ENCODE results near the gene P2RY14. TPM values are rescaled to one million over a fixed set of nuclear protein-coding genes. Genes with fewer than 3 reads are reported as not detected.

Gene P2RY14
- total and polyA plus RNA-seq, 4 donors = 0.97 to 2.8 (median 1.4) TPM

GRCh38 chr3:151315846-151316245 lies 37.5 kb upstream of the P2RY14 start:
- no peak overlapping the region for H3K27ac ChIP-seq (ENCODE audit: low read depth in 1 of 2, low read length in 2 of 2)
- no peaks in the 10 kb centered on the region for H3K9me3 ChIP-seq (ENCODE audit: control insufficient read depth, low read length)
- no peaks in the 10 kb centered on the region for H3K27me3 ChIP-seq (ENCODE audit: control insufficient read depth in 1 of 2, insufficient read depth in 2 of 2, low read length in 1 of 2)
- DNase-seq (no peak), ATAC-seq (ENCODE audit: low FRiP score) (no peak)
- intact Hi-C loops (cut with DNase I) = no loop called here
- H3K4me3 ChIP-seq (ENCODE audit: low read length in 2 of 2) = no peak overlapping the region
- WGBS, 2 donors = 88 to 89% methylated on average over 2 of the region's 2 CpGs
- H3K36me3 ChIP-seq (ENCODE audit: control insufficient read depth in 1 of 2, insufficient read depth in 2 of 2, low read length in 1 of 2) = no peaks in the 10 kb centered on the region
- H3K4me1 ChIP-seq (ENCODE audit: control insufficient read depth in 1 of 2, insufficient read depth in 2 of 2, low read length in 2 of 2) = no peaks in the 10 kb centered on the region

- H3K36me3 ChIP-seq (ENCODE audit: control insufficient read depth in 1 of 2, insufficient read depth in 2 of 2, low read length in 1 of 2) = no peaks in the 10 kb centered on the region
- WGBS, 2 donors = 69 to 86% methylated on average over 2 of the region's 2 CpGs
- no peak overlapping the region for H3K4me3 ChIP-seq (ENCODE audit: low read length in 2 of 2)
- no peak overlapping the region for H3K27ac ChIP-seq (ENCODE audit: low read depth in 1 of 2, low read length in 2 of 2)
- H3K9me3 ChIP-seq (ENCODE audit: control insufficient read depth, low read length) = no peaks in the 10 kb centered on the region
- H3K27me3 ChIP-seq (ENCODE audit: control insufficient read depth in 1 of 2, insufficient read depth in 2 of 2, low read length in 1 of 2) = no peaks in the 10 kb centered on the region
- H3K4me1 ChIP-seq (ENCODE audit: control insufficient read depth in 1 of 2, insufficient read depth in 2 of 2, low read length in 2 of 2) = no peaks in the 10 kb centered on the region
- ATAC-seq (ENCODE audit: low FRiP score) = no peak
- DNase-seq = no peak
- intact Hi-C loops (cut with DNase I) = no loop called here
Observed at GRCh38 chr3:151315136-151315535, 36.8 kb upstream of the P2RY14 start.

- intact Hi-C loops (cut with DNase I) = no loop called here
- ATAC-seq (ENCODE audit: low FRiP score) = no peak
- DNase-seq = no peak
- WGBS, 2 donors = 96 to 97% methylated on average over 5 of the region's 5 CpGs
- Histone ChIP-seq H3K9me3 (ENCODE audit: control insufficient read depth, low read length) (no peaks in the 10 kb centered on the region), H3K4me1 (ENCODE audit: control insufficient read depth in 1 of 2, insufficient read depth in 2 of 2, low read length in 2 of 2) (no peaks in the 10 kb centered on the region), H3K36me3 (ENCODE audit: control insufficient read depth in 1 of 2, insufficient read depth in 2 of 2, low read length in 1 of 2) (no peaks in the 10 kb centered on the region), H3K27ac (ENCODE audit: low read depth in 1 of 2, low read length in 2 of 2) (no peak overlapping the region), H3K27me3 (ENCODE audit: control insufficient read depth in 1 of 2, insufficient read depth in 2 of 2, low read length in 1 of 2) (no peaks in the 10 kb centered on the region), H3K4me3 (ENCODE audit: low read length in 2 of 2) (no peak overlapping the region)
Observed at GRCh38 chr3:151314593-151314992, 36.3 kb upstream of the P2RY14 start.

- H3K4me3 ChIP-seq (ENCODE audit: low read length in 2 of 2) = no peak overlapping the region
- WGBS, 2 donors = 89 to 98% methylated on average over 2 of the region's 2 CpGs
- H3K4me1 ChIP-seq (ENCODE audit: control insufficient read depth in 1 of 2, insufficient read depth in 2 of 2, low read length in 2 of 2) = no peaks in the 10 kb centered on the region
- H3K36me3 ChIP-seq (ENCODE audit: control insufficient read depth in 1 of 2, insufficient read depth in 2 of 2, low read length in 1 of 2) = no peaks in the 10 kb centered on the region
- DNase-seq = no peak
- H3K27ac ChIP-seq (ENCODE audit: low read depth in 1 of 2, low read length in 2 of 2) = no peak overlapping the region
- intact Hi-C loops (cut with DNase I) = no loop called here
- no peaks in the 10 kb centered on the region for H3K9me3 ChIP-seq (ENCODE audit: control insufficient read depth, low read length)
- no peaks in the 10 kb centered on the region for H3K27me3 ChIP-seq (ENCODE audit: control insufficient read depth in 1 of 2, insufficient read depth in 2 of 2, low read length in 1 of 2)
- ATAC-seq (ENCODE audit: low FRiP score) = no peak
Observed at GRCh38 chr3:151314137-151314536, 35.8 kb upstream of the P2RY14 start.

GRCh38 chr3:151312972-151313371 lies 34.6 kb upstream of the P2RY14 start:
- Histone ChIP-seq H3K36me3 (ENCODE audit: control insufficient read depth in 1 of 2, insufficient read depth in 2 of 2, low read length in 1 of 2) (no peaks in the 10 kb centered on the region), H3K27ac (ENCODE audit: low read depth in 1 of 2, low read length in 2 of 2) (no peak overlapping the region), H3K4me3 (ENCODE audit: low read length in 2 of 2) (no peak overlapping the region), H3K9me3 (ENCODE audit: control insufficient read depth, low read length) (no peaks in the 10 kb centered on the region), H3K27me3 (ENCODE audit: control insufficient read depth in 1 of 2, insufficient read depth in 2 of 2, low read length in 1 of 2) (no peaks in the 10 kb centered on the region), H3K4me1 (ENCODE audit: control insufficient read depth in 1 of 2, insufficient read depth in 2 of 2, low read length in 2 of 2) (no peaks in the 10 kb centered on the region)
- no peak for ATAC-seq (ENCODE audit: low FRiP score)
- intact Hi-C loops (cut with DNase I) = no loop called here
- 92 to 93% methylated on average over 3 of the region's 3 CpGs for WGBS, 2 donors
- no peak for DNase-seq

GRCh38 chr3:151309566-151309965 lies 31.2 kb upstream of the P2RY14 start:
- peaks cover 0 to 4% of the 10 kb centered on the region in 2 donors for H3K4me1 ChIP-seq (ENCODE audit: control insufficient read depth in 1 of 2, insufficient read depth in 2 of 2, low read length in 2 of 2)
- 97 to 98% methylated on average over 2 of the region's 2 CpGs for WGBS, 2 donors
- intact Hi-C loops (cut with DNase I) = no loop called here
- H3K27me3 ChIP-seq (ENCODE audit: control insufficient read depth in 1 of 2, insufficient read depth in 2 of 2, low read length in 1 of 2) = no peaks in the 10 kb centered on the region
- H3K9me3 ChIP-seq (ENCODE audit: control insufficient read depth, low read length) = no peaks in the 10 kb centered on the region
- ATAC-seq (ENCODE audit: low FRiP score) (no peak), DNase-seq (no peak)
- no peak overlapping the region for H3K27ac ChIP-seq (ENCODE audit: low read depth in 1 of 2, low read length in 2 of 2)
- no peak overlapping the region for H3K4me3 ChIP-seq (ENCODE audit: low read length in 2 of 2)
- H3K36me3 ChIP-seq (ENCODE audit: control insufficient read depth in 1 of 2, insufficient read depth in 2 of 2, low read length in 1 of 2) = no peaks in the 10 kb centered on the region

GRCh38 chr3:151307583-151308488 lies 29.5 kb upstream of the P2RY14 start:
- Histone ChIP-seq H3K9me3 (ENCODE audit: control insufficient read depth, low read length) (no peaks in the 10 kb centered on the region), H3K4me1 (ENCODE audit: control insufficient read depth in 1 of 2, insufficient read depth in 2 of 2, low read length in 2 of 2) (peaks cover 0 to 4% of the 10 kb centered on the region in 2 donors), H3K27me3 (ENCODE audit: control insufficient read depth in 1 of 2, insufficient read depth in 2 of 2, low read length in 1 of 2) (no peaks in the 10 kb centered on the region), H3K4me3 (ENCODE audit: low read length in 2 of 2) (no peak overlapping the region), H3K27ac (ENCODE audit: low read depth in 1 of 2, low read length in 2 of 2) (no peak overlapping the region), H3K36me3 (ENCODE audit: control insufficient read depth in 1 of 2, insufficient read depth in 2 of 2, low read length in 1 of 2) (no peaks in the 10 kb centered on the region)
- intact Hi-C loops (cut with DNase I) = no loop called here
- ATAC-seq (ENCODE audit: low FRiP score) = no peak
- no peak for DNase-seq
- 97% methylated on average over 1 of the region's 1 CpG for WGBS, 2 donors

GRCh38 chr3:151307131-151307530 lies 28.8 kb upstream of the P2RY14 start:
- intact Hi-C loops (cut with DNase I) = no loop called here
- no peak for DNase-seq
- no peaks in the 10 kb centered on the region for H3K9me3 ChIP-seq (ENCODE audit: control insufficient read depth, low read length)
- no peaks in the 10 kb centered on the region for H3K27me3 ChIP-seq (ENCODE audit: control insufficient read depth in 1 of 2, insufficient read depth in 2 of 2, low read length in 1 of 2)
- H3K36me3 ChIP-seq (ENCODE audit: control insufficient read depth in 1 of 2, insufficient read depth in 2 of 2, low read length in 1 of 2) = no peaks in the 10 kb centered on the region
- peaks cover 0 to 4% of the 10 kb centered on the region in 2 donors for H3K4me1 ChIP-seq (ENCODE audit: control insufficient read depth in 1 of 2, insufficient read depth in 2 of 2, low read length in 2 of 2)
- H3K27ac ChIP-seq (ENCODE audit: low read depth in 1 of 2, low read length in 2 of 2) = no peak overlapping the region
- ATAC-seq (ENCODE audit: low FRiP score) = no peak
- H3K4me3 ChIP-seq (ENCODE audit: low read length in 2 of 2) = no peak overlapping the region

GRCh38 chr3:151306168-151306810 lies 27.9 kb upstream of the P2RY14 start:
- no peak for DNase-seq
- WGBS, 2 donors = 95 to 98% methylated on average over 6 of the region's 6 CpGs
- intact Hi-C loops (cut with DNase I) = no loop called here

More at GRCh38 chr3:151306168-151306810, 27.9 kb upstream of the P2RY14 start:
- no peak overlapping the region for H3K4me3 ChIP-seq (ENCODE audit: low read length in 2 of 2)
- no peak for ATAC-seq (ENCODE audit: low FRiP score)
- H3K27me3 ChIP-seq (ENCODE audit: control insufficient read depth in 1 of 2, insufficient read depth in 2 of 2, low read length in 1 of 2) = no peaks in the 10 kb centered on the region
- H3K4me1 ChIP-seq (ENCODE audit: control insufficient read depth in 1 of 2, insufficient read depth in 2 of 2, low read length in 2 of 2) = peaks cover 0 to 4% of the 10 kb centered on the region in 2 donors
- H3K36me3 ChIP-seq (ENCODE audit: control insufficient read depth in 1 of 2, insufficient read depth in 2 of 2, low read length in 1 of 2) = no peaks in the 10 kb centered on the region
- no peaks in the 10 kb centered on the region for H3K9me3 ChIP-seq (ENCODE audit: control insufficient read depth, low read length)
- H3K27ac ChIP-seq (ENCODE audit: low read depth in 1 of 2, low read length in 2 of 2) = no peak overlapping the region
